Measurements from ENCODE around the gene FBXW7. TPM values are rescaled to one million over a fixed set of nuclear protein-coding genes. Genes with fewer than 3 reads are reported as not detected.
A peak's percentile ranks its signal among the peaks of the same experiment; 100 is the strongest.

The FBXW7 gene
- total RNA-seq, 3 donors from 2014 or later = 38.5 to 48.6 (median 39.4) TPM

DNA sequence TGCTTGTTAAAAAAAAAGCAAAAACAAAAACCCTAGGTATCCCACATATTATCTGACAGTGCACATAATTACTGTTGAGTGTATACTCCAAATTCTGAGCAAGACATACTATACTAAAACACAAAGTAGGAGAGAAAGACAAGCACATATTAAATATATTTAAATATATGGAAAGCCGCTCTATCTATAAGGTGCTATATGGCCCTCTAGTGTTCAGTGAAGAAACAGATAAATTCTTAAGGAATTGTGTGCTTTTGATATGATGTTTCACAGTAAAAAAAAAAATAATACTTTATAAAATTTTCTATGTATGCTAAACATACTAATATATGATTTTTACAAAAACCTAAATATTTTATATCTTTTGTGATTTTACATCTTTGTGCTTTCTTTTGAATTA is 137.8 kb downstream of the FBXW7 start:
- no peaks in the 10 kb centered on the region for H3K9me3 ChIP-seq
- H3K4me3 ChIP-seq = no peak overlapping the region
- peak; percentile 26 for TF ChIP-seq CTCF (IDR thresholded peaks at IDR 0.05)
- no peaks in the 10 kb centered on the region for H3K36me3 ChIP-seq (ENCODE audit: low read depth)
- H3K4me1 ChIP-seq (ENCODE audit: low read depth) = no peaks in the 10 kb centered on the region
- intact Hi-C loops (cut with DNase I, micrococcal nuclease) = no loop called here
- DNase-seq (no peak), ATAC-seq (no peak)

GRCh38 chr4:152394791-152395190 is 141.1 kb downstream of the FBXW7 start:
- intact Hi-C loops (cut with DNase I, micrococcal nuclease) = no loop called here
- H3K4me1 ChIP-seq (ENCODE audit: low read depth) = no peaks in the 10 kb centered on the region
- no peak overlapping the region for H3K4me3 ChIP-seq
- TF ChIP-seq CTCF (IDR thresholded peaks at IDR 0.05) = no peak
- no peaks in the 10 kb centered on the region for H3K36me3 ChIP-seq (ENCODE audit: low read depth)
- DNase-seq = no peak
- no peak for ATAC-seq
- no peaks in the 10 kb centered on the region for H3K9me3 ChIP-seq

GRCh38 chr4:152392079-152392478 is 143.8 kb downstream of the FBXW7 start:
- no peaks in the 10 kb centered on the region for H3K4me1 ChIP-seq (ENCODE audit: low read depth)
- peak; percentile 61 for ATAC-seq
- TF ChIP-seq CTCF (IDR thresholded peaks at IDR 0.05) = no peak
- no peaks in the 10 kb centered on the region for H3K36me3 ChIP-seq (ENCODE audit: low read depth)
- H3K9me3 ChIP-seq = no peaks in the 10 kb centered on the region
- intact Hi-C loops (cut with DNase I, micrococcal nuclease) = no loop called here
- H3K4me3 ChIP-seq = no peak overlapping the region
- no peak for DNase-seq

DNA sequence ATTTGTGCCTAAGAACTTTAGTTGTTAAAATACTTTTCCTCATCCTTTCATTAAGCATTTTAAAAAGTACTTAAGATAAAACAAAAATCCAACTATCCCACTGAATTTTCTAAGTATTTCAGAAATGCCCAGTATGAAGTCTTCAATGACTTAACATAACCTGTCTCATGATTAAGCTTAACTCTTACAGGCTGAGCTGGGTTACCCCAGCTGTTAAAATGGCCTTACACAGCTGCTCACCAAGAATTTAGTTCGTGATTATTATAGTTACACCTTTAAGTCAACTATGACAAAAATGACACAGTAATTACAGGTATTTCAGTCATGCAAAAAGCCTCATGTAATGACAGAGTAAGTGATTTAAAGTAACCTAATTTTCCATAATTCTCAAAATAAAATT is 145.7 kb downstream of the FBXW7 start:
- DNase-seq (no peak), ATAC-seq (no peak)
- Histone ChIP-seq H3K4me3 (no peak overlapping the region), H3K36me3 (ENCODE audit: low read depth) (no peaks in the 10 kb centered on the region), H3K9me3 (no peaks in the 10 kb centered on the region), H3K4me1 (ENCODE audit: low read depth) (no peaks in the 10 kb centered on the region)
- intact Hi-C loops (cut with DNase I, micrococcal nuclease) = no loop called here
- no peak for TF ChIP-seq CTCF (IDR thresholded peaks at IDR 0.05)

GRCh38 chr4:152389359-152389758 is 146.5 kb downstream of the FBXW7 start:
- intact Hi-C loops (cut with DNase I, micrococcal nuclease) = no loop called here
- DNase-seq = no peak
- no peaks in the 10 kb centered on the region for H3K9me3 ChIP-seq
- H3K4me1 ChIP-seq (ENCODE audit: low read depth) = no peaks in the 10 kb centered on the region
- no peak for TF ChIP-seq CTCF (IDR thresholded peaks at IDR 0.05)
- H3K4me3 ChIP-seq = no peak overlapping the region
- no peak for ATAC-seq
- no peaks in the 10 kb centered on the region for H3K36me3 ChIP-seq (ENCODE audit: low read depth)

DNA sequence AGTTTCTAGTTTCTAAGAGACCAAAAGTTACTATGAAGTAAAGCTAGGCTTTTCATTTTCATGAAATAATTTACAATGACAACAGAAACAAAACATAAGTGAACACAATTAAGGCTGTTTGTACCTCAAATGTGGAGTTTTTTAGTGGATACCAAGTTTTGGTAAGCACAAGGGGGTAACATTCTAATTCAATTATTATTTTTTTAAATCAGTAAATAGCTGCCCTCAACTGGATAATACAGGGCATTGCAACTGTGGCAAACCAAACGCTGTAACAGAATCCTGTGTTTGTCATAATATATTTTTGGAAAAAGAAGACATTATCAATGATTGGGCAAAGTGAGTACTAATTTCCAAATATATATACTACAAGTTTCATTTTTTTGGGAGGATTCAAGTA is 150.3 kb downstream of the FBXW7 start:
- no peak for TF ChIP-seq CTCF (IDR thresholded peaks at IDR 0.05)
- ATAC-seq (no peak), DNase-seq (no peak)
- no peaks in the 10 kb centered on the region for H3K9me3 ChIP-seq
- intact Hi-C loops (cut with DNase I, micrococcal nuclease) = no loop called here
- H3K36me3 ChIP-seq (ENCODE audit: low read depth) = no peaks in the 10 kb centered on the region
- H3K4me3 ChIP-seq = no peak overlapping the region
- H3K4me1 ChIP-seq (ENCODE audit: low read depth) = no peaks in the 10 kb centered on the region

All from mucosa of descending colon (tissue), 3 donors.